Esophagus squamous epithelium (tissue), 5 donors: ENCODE results near the gene RASGRP1. TPM values are rescaled to one million over a fixed set of nuclear protein-coding genes. Genes with fewer than 3 reads are reported as not detected.

Experiments used
- DNase-seq: peaks from one replicate; lab custom pipeline; 2025; lab: John Stamatoyannopoulos, UW
- H3K27ac ChIP-seq, 4 donors: fragments of 200-600 bp; sonication (generic); one replicate each; pipeline ENCODE4 v1.5.1; 2016 to 2019; ENCODE audit warnings: mild to moderate bottlenecking in 1 of 4
- H3K27me3 ChIP-seq, 4 donors: fragments of 200-600 bp; sonication (generic); 1 replicate in 3 of 4; 2 replicates in 1 of 4; pipeline versions ENCODE4 v1.5.1 to v1.6.0; 2017 to 2021; ENCODE audit warnings: antibody characterized with exemption in 1 of 4
- H3K36me3 ChIP-seq, 3 donors: fragments of 200-600 bp; sonication (generic); one replicate each; pipeline ENCODE4 v1.5.1; 2016 to 2019
- H3K4me1 ChIP-seq, 3 donors: fragments of 200-600 bp; sonication (generic); one replicate each; pipeline ENCODE4 v1.5.1; 2017 to 2019
- H3K4me3 ChIP-seq, 4 donors: fragments of 200-600 bp; sonication (generic); 1 replicate in 3 of 4; 2 replicates in 1 of 4; pipeline ENCODE4 v1.5.1; 2016 to 2019; ENCODE audit warnings: mild to moderate bottlenecking in 2 of 4, moderate library complexity in 1 of 4
- H3K9me3 ChIP-seq, 3 donors: fragments of 200-600 bp; sonication (generic); one replicate each; pipeline ENCODE4 v1.5.1; 2016 to 2019
- CTCF ChIP-seq, 6 experiments: fragments of 450-650 bp in 4 of 6; fragments of 200-600 bp in 2 of 6; sonication (generic) in 2 of 6; IDR thresholded peaks; one replicate each; pipeline ENCODE4 v1.5.1; 2016 to 2019; ENCODE audit warnings: antibody characterized with exemption in 6 of 6, mild to moderate bottlenecking in 4 of 6, moderate library complexity in 4 of 6
- POLR2A ChIP-seq, 4 donors: fragments of 450-650 bp; IDR thresholded peaks; one replicate each; pipeline ENCODE4 v1.6.1; 2017; ENCODE audit warnings: antibody characterized with exemption in 4 of 4, mild to moderate bottlenecking in 4 of 4, moderate library complexity in 3 of 4
- WGBS, 2 donors: methylation state at CpG; one replicate each; pipeline ENCODE4 v1.1.5; 2018; 5-methylcytosine and 5-hydroxymethylcytosine counted together
- intact Hi-C: fragments of 100-400 bp; cut with DNase I; formaldehyde crosslinking; loops from one replicate; pipeline ENCODE4 v1.15.0; 2022
- total RNA-seq, 4 donors: library from RNA; depleted of rRNA; stranded (reverse); fragments of >200 nt; gene quantifications; one replicate each; pipeline ENCODE4 v1.1.0, GENCODE V29; 2016
- donor health status: DM: yes; HTN: yes; CAD: no.

The RASGRP1 gene
- total RNA-seq, 4 donors from 2014 or later, result 9.2 to 16.0 (median 12.2) TPM

GRCh38 chr15:38602910-38603670 is 38.5 kb upstream of the RASGRP1 start:
- DNase-seq, result no peak
- H3K27me3 ChIP-seq, result no peaks in the 10 kb centered on the region
- H3K4me3 ChIP-seq, result no peak overlapping the region
- H3K36me3 ChIP-seq, result no peaks in the 10 kb centered on the region
- H3K4me1 ChIP-seq, result peaks cover 0 to under 1% (median 0%) of the 10 kb centered on the region in 3 donors
- no peaks in the 10 kb centered on the region for H3K9me3 ChIP-seq
- 77 to 92% methylated on average over 5 to 7 of the region's 7 CpGs for WGBS, 2 donors
- intact Hi-C loops, result no loop called here
- no peak for TF ChIP-seq CTCF (IDR thresholded peaks at IDR 0.05)
- no peak for TF ChIP-seq POLR2A (IDR thresholded peaks at IDR 0.05)
- no peak overlapping the region for H3K27ac ChIP-seq

GRCh38 chr15:38600236-38600635 is 35.6 kb upstream of the RASGRP1 start:
- Histone ChIP-seq H3K9me3 (no peaks in the 10 kb centered on the region), H3K36me3 (no peaks in the 10 kb centered on the region), H3K4me3 (no peak overlapping the region), H3K27me3 (no peaks in the 10 kb centered on the region), H3K27ac (no peak overlapping the region), H3K4me1 (no peaks in the 10 kb centered on the region)
- TF ChIP-seq POLR2A (IDR thresholded peaks at IDR 0.05) (no peak), CTCF (IDR thresholded peaks at IDR 0.05) (no peak)
- DNase-seq, result no peak
- 87 to 97% methylated on average over 2 of the region's 2 CpGs for WGBS, 2 donors
- intact Hi-C loops, result no loop called here

- intact Hi-C loops, result no loop called here
- no peaks in the 10 kb centered on the region for H3K36me3 ChIP-seq
- H3K4me3 ChIP-seq, result no peak overlapping the region
- DNase-seq, result no peak
- TF ChIP-seq POLR2A (IDR thresholded peaks at IDR 0.05) (no peak), CTCF (IDR thresholded peaks at IDR 0.05) (no peak)
- no peaks in the 10 kb centered on the region for H3K4me1 ChIP-seq
- 48 to 65% methylated on average over 2 of the region's 2 CpGs for WGBS, 2 donors
- H3K9me3 ChIP-seq, result no peaks in the 10 kb centered on the region
- no peak overlapping the region for H3K27ac ChIP-seq
- H3K27me3 ChIP-seq, result no peaks in the 10 kb centered on the region
Observed at GRCh38 chr15:38598749-38599148, 34.1 kb upstream of the RASGRP1 start.

GRCh38 chr15:38597219-38597800 is 32.7 kb upstream of the RASGRP1 start:
- intact Hi-C loops, result no loop called here
- DNase-seq, result no peak
- Histone ChIP-seq H3K4me3 (no peak overlapping the region), H3K27me3 (no peaks in the 10 kb centered on the region), H3K9me3 (no peaks in the 10 kb centered on the region), H3K4me1 (no peaks in the 10 kb centered on the region), H3K36me3 (no peaks in the 10 kb centered on the region), H3K27ac (no peak overlapping the region)
- TF ChIP-seq POLR2A (IDR thresholded peaks at IDR 0.05), result no peak
- TF ChIP-seq CTCF (IDR thresholded peaks at IDR 0.05), result no peak
- WGBS, 2 donors, result 73 to 83% methylated on average over 3 of the region's 3 CpGs

GRCh38 chr15:38593524-38593923 is 28.9 kb upstream of the RASGRP1 start:
- H3K27me3 ChIP-seq, result no peaks in the 10 kb centered on the region
- TF ChIP-seq POLR2A (IDR thresholded peaks at IDR 0.05), result no peak
- TF ChIP-seq CTCF (IDR thresholded peaks at IDR 0.05), result no peak
- peaks cover 0 to 17% (median 7%) of the 10 kb centered on the region in 3 donors for H3K4me1 ChIP-seq
- H3K27ac ChIP-seq, result no peak overlapping the region
- WGBS, 2 donors, result 35 to 39% methylated on average over 4 of the region's 4 CpGs
- intact Hi-C loops, result no loop called here
- DNase-seq, result no peak
- H3K36me3 ChIP-seq, result no peaks in the 10 kb centered on the region
- no peaks in the 10 kb centered on the region for H3K9me3 ChIP-seq
- H3K4me3 ChIP-seq, result no peak overlapping the region
